Breast epithelium (tissue), 3 donors: ENCODE measurements around the gene GPLD1.

Experiments
- CTCF ChIP-seq, 3 donors: fragments of 450-650 bp; IDR thresholded peaks; one replicate each; pipeline ENCODE4 v1.5.1; 2016 to 2017; ENCODE audit warnings: antibody characterized with exemption in 3 of 3, mild to moderate bottlenecking in 3 of 3, moderate library complexity in 3 of 3
- POLR2A ChIP-seq: fragments of 450-650 bp; IDR thresholded peaks from one replicate; pipeline ENCODE4 v1.6.1; 2016; ENCODE audit warnings: antibody characterized with exemption, mild to moderate bottlenecking, moderate library complexity
- POLR2AphosphoS5 ChIP-seq, 3 donors: sonication (generic); formaldehyde crosslinking; IDR thresholded peaks; one replicate each; pipeline ENCODE4 v1.6.1; 2017; ENCODE audit warnings: antibody characterized with exemption in 3 of 3

- no peak for TF ChIP-seq CTCF (IDR thresholded peaks at IDR 0.05)
- no peak for TF ChIP-seq POLR2A
- TF ChIP-seq POLR2AphosphoS5 (IDR thresholded peaks at IDR 0.05), result no peak
Measured at GRCh38 chr6:24480705-24481104, 8.7 kb downstream of the GPLD1 start.
